Esophagus squamous epithelium (tissue), 5 donors: ENCODE data around the gene ZNF584. TPM values are rescaled to one million over a fixed set of nuclear protein-coding genes. Genes with fewer than 3 reads are reported as not detected.

Experiments used
- DNase-seq: peaks from one replicate; lab custom pipeline; 2025; lab: John Stamatoyannopoulos, UW
- H3K27ac ChIP-seq, 4 donors: fragments of 200-600 bp; sonication (generic); one replicate each; pipeline ENCODE4 v1.5.1; 2016 to 2019; ENCODE audit warnings: mild to moderate bottlenecking in 1 of 4
- H3K27me3 ChIP-seq, 4 donors: fragments of 200-600 bp; sonication (generic); 1 replicate in 3 of 4; 2 replicates in 1 of 4; pipeline versions ENCODE4 v1.5.1 to v1.6.0; 2017 to 2021; ENCODE audit warnings: antibody characterized with exemption in 1 of 4
- H3K36me3 ChIP-seq, 3 donors: fragments of 200-600 bp; sonication (generic); one replicate each; pipeline ENCODE4 v1.5.1; 2016 to 2019
- H3K4me1 ChIP-seq, 3 donors: fragments of 200-600 bp; sonication (generic); one replicate each; pipeline ENCODE4 v1.5.1; 2017 to 2019
- H3K4me3 ChIP-seq, 4 donors: fragments of 200-600 bp; sonication (generic); 1 replicate in 3 of 4; 2 replicates in 1 of 4; pipeline ENCODE4 v1.5.1; 2016 to 2019; ENCODE audit warnings: mild to moderate bottlenecking in 2 of 4, moderate library complexity in 1 of 4
- H3K9me3 ChIP-seq, 3 donors: fragments of 200-600 bp; sonication (generic); one replicate each; pipeline ENCODE4 v1.5.1; 2016 to 2019
- CTCF ChIP-seq, 6 experiments: fragments of 450-650 bp in 4 of 6; fragments of 200-600 bp in 2 of 6; sonication (generic) in 2 of 6; IDR thresholded peaks; one replicate each; pipeline ENCODE4 v1.5.1; 2016 to 2019; ENCODE audit warnings: antibody characterized with exemption in 6 of 6, mild to moderate bottlenecking in 4 of 6, moderate library complexity in 4 of 6
- POLR2A ChIP-seq, 4 donors: fragments of 450-650 bp; IDR thresholded peaks; one replicate each; pipeline ENCODE4 v1.6.1; 2017; ENCODE audit warnings: antibody characterized with exemption in 4 of 4, mild to moderate bottlenecking in 4 of 4, moderate library complexity in 3 of 4
- WGBS, 2 donors: methylation state at CpG; one replicate each; pipeline ENCODE4 v1.1.5; 2018; 5-methylcytosine and 5-hydroxymethylcytosine counted together
- intact Hi-C: fragments of 100-400 bp; cut with DNase I; formaldehyde crosslinking; loops from one replicate; pipeline ENCODE4 v1.15.0; 2022
- total RNA-seq, 4 donors: library from RNA; depleted of rRNA; stranded (reverse); fragments of >200 nt; gene quantifications; one replicate each; pipeline ENCODE4 v1.1.0, GENCODE V29; 2016
- donor health status: DM: yes; HTN: yes; CAD: no.

The ZNF584 gene
- total RNA-seq, 4 donors from 2014 or later = 8.5 to 13.4 (median 9.4) TPM

DNA sequence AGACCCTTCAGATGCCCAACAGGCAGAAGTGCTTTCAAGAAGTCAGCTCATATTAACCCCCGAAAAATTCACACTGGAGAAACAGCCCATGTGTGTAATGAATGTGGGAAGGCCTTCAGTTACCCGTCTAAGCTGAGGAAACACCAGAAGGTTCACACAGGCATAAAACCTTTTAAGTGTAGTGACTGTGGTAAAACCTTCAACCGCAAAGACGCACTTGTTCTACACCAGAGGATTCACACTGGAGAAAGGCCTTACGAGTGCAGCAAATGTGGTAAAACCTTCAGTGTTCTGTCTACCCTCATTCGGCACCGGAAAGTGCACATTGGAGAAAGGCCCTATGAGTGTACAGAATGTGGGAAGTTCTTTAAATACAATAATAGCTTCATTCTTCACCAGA, 8.6 kb downstream of the ZNF584 start:
- DNase-seq = no peak
- H3K4me3 ChIP-seq = no peak overlapping the region
- peaks cover 0 to 18% (median 12%) of the 10 kb centered on the region in 3 donors for H3K9me3 ChIP-seq
- no peaks in the 10 kb centered on the region for H3K4me1 ChIP-seq
- no peak overlapping the region for H3K27ac ChIP-seq
- 95 to 99% methylated on average over 7 of the region's 7 CpGs for WGBS, 2 donors
- intact Hi-C loops = no loop called here
- TF ChIP-seq POLR2A (IDR thresholded peaks at IDR 0.05) (no peak), CTCF (IDR thresholded peaks at IDR 0.05) (no peak)
- no peaks in the 10 kb centered on the region for H3K27me3 ChIP-seq
- H3K36me3 ChIP-seq = peaks cover 28 to 88% (median 35%) of the 10 kb centered on the region in 3 donors

- peaks cover 0 to 3% (median 0%) of the 10 kb centered on the region in 3 donors for H3K4me1 ChIP-seq
- no peak for DNase-seq
- peaks cover 10 to 89% (median 55%) of the 10 kb centered on the region in 3 donors for H3K9me3 ChIP-seq
- intact Hi-C loops = no loop called here
- H3K27ac ChIP-seq = no peak overlapping the region
- H3K27me3 ChIP-seq = no peaks in the 10 kb centered on the region
- WGBS, 2 donors = 25 to 36% methylated on average over 1 of the region's 1 CpG
- H3K36me3 ChIP-seq = peaks cover 0 to 32% (median under 1%) of the 10 kb centered on the region in 3 donors
- no peak for TF ChIP-seq CTCF (IDR thresholded peaks at IDR 0.05)
- TF ChIP-seq POLR2A (IDR thresholded peaks at IDR 0.05) = no peak
- no peak overlapping the region for H3K4me3 ChIP-seq
These were observed 20.2 kb downstream of the ZNF584 start for GRCh38 chr19:58428617-58429016.

DNA sequence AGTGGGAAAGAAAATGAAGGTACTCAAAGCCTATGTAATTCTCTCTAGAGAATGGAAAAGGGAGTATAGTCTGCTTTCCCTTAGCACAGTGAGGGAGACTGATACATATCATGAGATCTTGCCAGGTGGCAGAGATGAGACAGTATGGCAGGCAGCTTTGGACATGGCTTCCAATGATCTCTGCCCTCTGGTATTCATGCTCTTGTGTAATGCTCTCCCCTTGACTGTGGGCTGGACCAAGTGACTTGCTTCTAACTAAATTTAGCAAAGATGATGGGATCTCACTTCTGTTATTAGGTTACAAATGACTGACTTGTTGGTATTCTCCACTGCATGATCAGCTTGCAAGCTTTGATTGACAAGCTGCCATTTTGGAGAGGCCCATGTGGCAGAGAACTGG, 21.3 kb downstream of the ZNF584 start:
- intact Hi-C loops = no loop called here
- no peak for DNase-seq
- peaks cover 0 to 3% (median 0%) of the 10 kb centered on the region in 3 donors for H3K4me1 ChIP-seq
- H3K9me3 ChIP-seq = peaks cover 19 to 96% (median 67%) of the 10 kb centered on the region in 3 donors
- no peak overlapping the region for H3K4me3 ChIP-seq
- H3K27me3 ChIP-seq = no peaks in the 10 kb centered on the region
- no peak for TF ChIP-seq POLR2A (IDR thresholded peaks at IDR 0.05)
- no peak for TF ChIP-seq CTCF (IDR thresholded peaks at IDR 0.05)
- no peak overlapping the region for H3K27ac ChIP-seq
- peaks cover 10 to 43% (median 12%) of the 10 kb centered on the region in 3 donors for H3K36me3 ChIP-seq

DNA sequence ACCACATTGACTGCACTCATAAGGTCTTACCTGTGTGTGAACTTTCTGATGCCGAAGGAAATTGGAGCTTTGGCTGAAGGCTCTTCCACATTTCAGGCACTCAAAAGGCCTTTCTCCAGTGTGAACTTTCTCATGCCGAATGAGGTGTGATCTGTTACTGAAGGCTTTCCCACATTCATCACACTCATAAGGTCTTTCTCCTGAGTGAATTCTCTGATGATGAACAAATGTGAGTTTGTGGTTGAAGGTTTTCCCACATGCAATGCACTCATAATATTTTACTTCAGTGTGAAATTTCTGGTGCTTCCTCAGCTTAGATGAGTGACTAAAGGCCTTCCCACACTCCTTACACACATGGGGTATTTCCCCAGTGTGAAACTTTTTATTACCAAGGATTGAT, 25.8 kb downstream of the ZNF584 start:
- no peak for DNase-seq
- WGBS, 2 donors = 94 to 97% methylated on average over 2 of the region's 2 CpGs
- TF ChIP-seq POLR2A (IDR thresholded peaks at IDR 0.05) (no peak), CTCF (IDR thresholded peaks at IDR 0.05) (no peak)
- intact Hi-C loops = no loop called here
- Histone ChIP-seq H3K4me3 (no peak overlapping the region), H3K36me3 (peaks cover 19 to 80% (median 38%) of the 10 kb centered on the region in 3 donors), H3K27me3 (no peaks in the 10 kb centered on the region), H3K4me1 (peaks cover under 1 to 5% (median 2%) of the 10 kb centered on the region in 3 donors), H3K9me3 (peaks cover 25 to 100% (median 97%) of the 10 kb centered on the region in 3 donors), H3K27ac (no peak overlapping the region)

GRCh38 chr19:58439576-58440554, 31.4 kb downstream of the ZNF584 start, which contains the start of gene ZNF132:
ZNF132 (minus strand) TSS chr19:58440153; CDS start chr19:58439821, 332 bp downstream.
- H3K4me1 ChIP-seq = peaks cover 6 to 21% (median 13%) of the 10 kb centered on the region in 3 donors
- no peaks in the 10 kb centered on the region for H3K27me3 ChIP-seq
- WGBS, 2 donors = 0 to 21% methylated on average over 23 to 28 of the region's 59 CpGs
- peak; percentile 92 for DNase-seq
- H3K36me3 ChIP-seq = peaks cover 8 to 36% (median 26%) of the 10 kb centered on the region in 3 donors
- H3K9me3 ChIP-seq = peaks cover 5 to 50% (median 41%) of the 10 kb centered on the region in 3 donors
- intact Hi-C loops = no loop called here
- H3K27ac ChIP-seq = peak within 1 kb of the TSS; percentile 70 to 89 (median 79)
- H3K4me3 ChIP-seq = peak within 1 kb of the TSS; percentile 50 to 86 (median 66)
- TF ChIP-seq CTCF (IDR thresholded peaks at IDR 0.05) (no peak), POLR2A (IDR thresholded peaks at IDR 0.05) (no peak)
